Thoracic aorta (tissue), 2 donors: ENCODE results near the gene HFM1. TPM values are rescaled to one million over a fixed set of nuclear protein-coding genes. Genes with fewer than 3 reads are reported as not detected.
A peak's percentile ranks its signal among the peaks of the same experiment; 100 is the strongest.
"Not testable (repeated sequence)": the region's sequence is repeated elsewhere in the genome, so short reads cannot be mapped to it uniquely, and the experiment has no call there.

Experiments
- ATAC-seq: fragments of 150-250 bp; one replicate; pipeline ENCODE4 v1.8.0; 2017; ENCODE audit warnings: low read depth; ENCODE audit not compliant: insufficient number of reproducible peaks, low FRiP score
- DNase-seq: peaks from one replicate; pipeline ENCODE4 v3.0.0-alpha.2; 2020; ENCODE audit warnings: low spot score
- H3K27ac ChIP-seq, 2 donors: fragments of 200-600 bp; sonication (generic); 1 replicate in 1 of 2; 2 replicates in 1 of 2; pipeline ENCODE4 v1.5.1; 2016; ENCODE audit warnings: mild to moderate bottlenecking in 2 of 2, moderate library complexity in 2 of 2
- H3K27me3 ChIP-seq: fragments of 200-600 bp; sonication (generic); replicated peaks from 2 replicates; pipeline ENCODE4 v1.6.0; 2016; ENCODE audit warnings: mild to moderate bottlenecking; ENCODE audit not compliant: insufficient read depth
- H3K36me3 ChIP-seq: fragments of 200-600 bp; sonication (generic); one replicate; pipeline ENCODE4 v1.5.1; 2016
- H3K4me1 ChIP-seq, 2 donors: fragments of 200-600 bp; sonication (generic); 1 replicate in 1 of 2; 2 replicates in 1 of 2; pipeline versions ENCODE4 v1.5.1 to v1.6.0; 2016; ENCODE audit warnings: low read depth in 2 of 2, mild to moderate bottlenecking in 1 of 2; ENCODE audit not compliant: control insufficient read depth in 1 of 2
- H3K4me3 ChIP-seq: fragments of 200-600 bp; sonication (generic); 2 replicates; pipeline ENCODE4 v1.5.1; 2016; ENCODE audit warnings: mild to moderate bottlenecking
- H3K9me3 ChIP-seq: fragments of 200-600 bp; sonication (generic); 2 replicates; pipeline ENCODE4 v1.5.1; 2016
- total RNA-seq, 2 donors: library from RNA; depleted of rRNA; stranded (reverse); fragments of >200 nt; gene quantifications; one replicate each; pipeline versions ENCODE4 v1.1.0 to v1.2.3, GENCODE V29; 2016
- TF ChIP-seq, protein P1 (sequence below): fragments of 200-600 bp; sonication (generic); IDR thresholded peaks from one replicate; pipeline ENCODE4 v1.5.1; 2019; ENCODE audit warnings: antibody characterized with exemption

The HFM1 gene, protein sequence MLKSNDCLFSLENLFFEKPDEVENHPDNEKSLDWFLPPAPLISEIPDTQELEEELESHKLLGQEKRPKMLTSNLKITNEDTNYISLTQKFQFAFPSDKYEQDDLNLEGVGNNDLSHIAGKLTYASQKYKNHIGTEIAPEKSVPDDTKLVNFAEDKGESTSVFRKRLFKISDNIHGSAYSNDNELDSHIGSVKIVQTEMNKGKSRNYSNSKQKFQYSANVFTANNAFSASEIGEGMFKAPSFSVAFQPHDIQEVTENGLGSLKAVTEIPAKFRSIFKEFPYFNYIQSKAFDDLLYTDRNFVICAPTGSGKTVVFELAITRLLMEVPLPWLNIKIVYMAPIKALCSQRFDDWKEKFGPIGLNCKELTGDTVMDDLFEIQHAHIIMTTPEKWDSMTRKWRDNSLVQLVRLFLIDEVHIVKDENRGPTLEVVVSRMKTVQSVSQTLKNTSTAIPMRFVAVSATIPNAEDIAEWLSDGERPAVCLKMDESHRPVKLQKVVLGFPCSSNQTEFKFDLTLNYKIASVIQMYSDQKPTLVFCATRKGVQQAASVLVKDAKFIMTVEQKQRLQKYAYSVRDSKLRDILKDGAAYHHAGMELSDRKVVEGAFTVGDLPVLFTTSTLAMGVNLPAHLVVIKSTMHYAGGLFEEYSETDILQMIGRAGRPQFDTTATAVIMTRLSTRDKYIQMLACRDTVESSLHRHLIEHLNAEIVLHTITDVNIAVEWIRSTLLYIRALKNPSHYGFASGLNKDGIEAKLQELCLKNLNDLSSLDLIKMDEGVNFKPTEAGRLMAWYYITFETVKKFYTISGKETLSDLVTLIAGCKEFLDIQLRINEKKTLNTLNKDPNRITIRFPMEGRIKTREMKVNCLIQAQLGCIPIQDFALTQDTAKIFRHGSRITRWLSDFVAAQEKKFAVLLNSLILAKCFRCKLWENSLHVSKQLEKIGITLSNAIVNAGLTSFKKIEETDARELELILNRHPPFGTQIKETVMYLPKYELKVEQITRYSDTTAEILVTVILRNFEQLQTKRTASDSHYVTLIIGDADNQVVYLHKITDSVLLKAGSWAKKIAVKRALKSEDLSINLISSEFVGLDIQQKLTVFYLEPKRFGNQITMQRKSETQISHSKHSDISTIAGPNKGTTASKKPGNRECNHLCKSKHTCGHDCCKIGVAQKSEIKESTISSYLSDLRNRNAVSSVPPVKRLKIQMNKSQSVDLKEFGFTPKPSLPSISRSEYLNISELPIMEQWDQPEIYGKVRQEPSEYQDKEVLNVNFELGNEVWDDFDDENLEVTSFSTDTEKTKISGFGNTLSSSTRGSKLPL (N-terminal part only)
- total RNA-seq = 1 to 10 TPM in 1 of 2 donors, not detected in 1; 1.4 TPM

DNA sequence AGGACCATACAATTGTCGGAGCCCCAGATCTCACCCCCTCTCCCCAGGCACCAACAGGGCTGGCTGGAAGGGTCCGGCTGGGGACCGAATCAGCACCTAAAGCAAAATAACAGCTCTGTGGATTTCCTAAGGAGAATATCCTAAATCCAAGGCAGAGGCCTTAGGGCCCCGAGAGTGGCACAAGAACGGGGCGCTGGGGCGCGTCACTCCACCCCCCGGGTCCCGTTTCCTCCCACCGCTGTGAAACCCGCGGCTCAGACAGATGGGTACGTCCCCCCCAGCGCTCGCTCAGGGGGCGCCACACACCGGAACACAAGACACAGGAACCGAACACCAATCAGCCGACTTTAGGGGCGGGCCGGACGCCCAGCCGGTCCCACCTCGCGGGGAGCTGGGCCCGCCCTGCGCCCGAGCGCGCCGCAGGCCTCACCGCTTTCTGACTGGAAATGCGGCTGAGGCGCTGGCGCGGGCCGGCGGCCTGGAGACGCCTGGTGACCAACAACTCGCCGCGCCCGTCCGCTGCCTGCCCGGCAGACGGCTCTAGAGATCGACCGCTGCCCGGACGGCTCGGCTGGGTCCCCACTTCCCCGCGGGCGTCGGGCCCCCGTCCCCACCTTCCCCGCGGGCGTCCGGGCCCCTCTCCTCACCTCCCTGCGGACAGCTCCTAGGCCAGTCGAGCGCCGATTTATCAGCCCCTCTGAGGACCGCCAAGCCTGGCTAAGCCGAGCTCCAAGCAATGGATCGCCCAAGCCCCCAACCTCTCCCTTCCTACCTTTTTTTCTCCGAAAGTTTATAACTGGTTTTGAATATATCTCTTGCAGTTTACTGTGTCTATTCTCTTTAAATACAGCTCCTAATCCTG, at the start of gene HFM1:
Gene HFM1, minus strand, starts transcription at position 687 of the 862 bp plus-strand sequence. CDS start 3,755 bp downstream, outside the sequence.
- DNase-seq (peak; percentile 11), ATAC-seq (no peak)
- no peaks in the 10 kb centered on the region for H3K27me3 ChIP-seq
- no peaks in the 10 kb centered on the region for H3K9me3 ChIP-seq
- H3K4me3 ChIP-seq = peak within 1 kb of the TSS; percentile 80
- TF ChIP-seq, protein P1, sequence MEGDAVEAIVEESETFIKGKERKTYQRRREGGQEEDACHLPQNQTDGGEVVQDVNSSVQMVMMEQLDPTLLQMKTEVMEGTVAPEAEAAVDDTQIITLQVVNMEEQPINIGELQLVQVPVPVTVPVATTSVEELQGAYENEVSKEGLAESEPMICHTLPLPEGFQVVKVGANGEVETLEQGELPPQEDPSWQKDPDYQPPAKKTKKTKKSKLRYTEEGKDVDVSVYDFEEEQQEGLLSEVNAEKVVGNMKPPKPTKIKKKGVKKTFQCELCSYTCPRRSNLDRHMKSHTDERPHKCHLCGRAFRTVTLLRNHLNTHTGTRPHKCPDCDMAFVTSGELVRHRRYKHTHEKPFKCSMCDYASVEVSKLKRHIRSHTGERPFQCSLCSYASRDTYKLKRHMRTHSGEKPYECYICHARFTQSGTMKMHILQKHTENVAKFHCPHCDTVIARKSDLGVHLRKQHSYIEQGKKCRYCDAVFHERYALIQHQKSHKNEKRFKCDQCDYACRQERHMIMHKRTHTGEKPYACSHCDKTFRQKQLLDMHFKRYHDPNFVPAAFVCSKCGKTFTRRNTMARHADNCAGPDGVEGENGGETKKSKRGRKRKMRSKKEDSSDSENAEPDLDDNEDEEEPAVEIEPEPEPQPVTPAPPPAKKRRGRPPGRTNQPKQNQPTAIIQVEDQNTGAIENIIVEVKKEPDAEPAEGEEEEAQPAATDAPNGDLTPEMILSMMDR = no peak
- H3K36me3 ChIP-seq = no peaks in the 10 kb centered on the region
- peak within 1 kb of the TSS; percentile 11 to 15 for H3K27ac ChIP-seq
- peaks cover 0 to 10% of the 10 kb centered on the region in 2 donors for H3K4me1 ChIP-seq

DNA sequence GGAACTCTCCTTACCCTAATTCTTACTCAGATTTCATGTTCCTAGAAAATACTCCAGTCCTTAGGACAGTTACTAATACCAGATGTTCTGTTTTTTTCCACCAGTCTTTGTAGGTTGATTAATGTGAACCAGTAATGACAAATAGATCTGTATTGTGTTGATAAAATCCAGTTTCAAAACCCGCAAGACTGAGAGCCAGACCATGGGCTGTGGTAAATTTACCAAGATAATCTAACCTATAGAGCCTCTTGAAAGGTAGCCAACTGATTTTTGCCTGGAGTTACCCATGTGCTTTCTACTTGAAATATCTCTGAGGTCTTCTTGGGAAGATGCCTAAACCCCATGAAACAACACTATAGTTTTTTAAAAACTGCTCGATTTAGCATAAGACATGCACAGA, 49.5 kb upstream of the HFM1 start:
- no peak overlapping the region for H3K4me3 ChIP-seq
- no peaks in the 10 kb centered on the region for H3K36me3 ChIP-seq
- TF ChIP-seq, protein P1 = no peak
- H3K4me1 ChIP-seq = no peaks in the 10 kb centered on the region
- DNase-seq (no peak), ATAC-seq (no peak)
- no peak overlapping the region for H3K27ac ChIP-seq
- no peaks in the 10 kb centered on the region for H3K9me3 ChIP-seq
- no peaks in the 10 kb centered on the region for H3K27me3 ChIP-seq

DNA sequence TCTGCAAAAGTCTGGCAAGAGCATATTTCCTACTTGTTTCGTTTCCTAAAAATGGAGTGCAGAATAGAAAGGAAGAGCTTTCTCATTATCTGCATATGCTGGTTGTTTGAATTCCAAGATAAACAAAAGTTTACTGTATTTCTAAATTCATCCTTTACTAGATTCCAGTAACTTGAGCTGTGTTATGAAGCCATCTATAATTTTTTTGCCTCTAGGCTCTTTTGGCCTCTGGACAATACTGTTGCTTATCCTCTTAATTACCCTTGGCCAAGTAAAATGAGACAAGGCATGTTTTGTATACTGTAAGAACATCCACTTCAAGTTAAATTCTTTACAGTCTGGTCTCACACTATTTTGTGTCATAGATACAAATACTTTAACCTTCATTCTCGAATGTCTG, 45.6 kb upstream of the HFM1 start:
- TF ChIP-seq, protein P1 = no peak
- Histone ChIP-seq H3K27me3 (no peaks in the 10 kb centered on the region), H3K36me3 (no peaks in the 10 kb centered on the region), H3K4me1 (no peaks in the 10 kb centered on the region), H3K4me3 (no peak overlapping the region), H3K9me3 (no peaks in the 10 kb centered on the region), H3K27ac (no peak overlapping the region)
- ATAC-seq (no peak), DNase-seq (no peak)

DNA sequence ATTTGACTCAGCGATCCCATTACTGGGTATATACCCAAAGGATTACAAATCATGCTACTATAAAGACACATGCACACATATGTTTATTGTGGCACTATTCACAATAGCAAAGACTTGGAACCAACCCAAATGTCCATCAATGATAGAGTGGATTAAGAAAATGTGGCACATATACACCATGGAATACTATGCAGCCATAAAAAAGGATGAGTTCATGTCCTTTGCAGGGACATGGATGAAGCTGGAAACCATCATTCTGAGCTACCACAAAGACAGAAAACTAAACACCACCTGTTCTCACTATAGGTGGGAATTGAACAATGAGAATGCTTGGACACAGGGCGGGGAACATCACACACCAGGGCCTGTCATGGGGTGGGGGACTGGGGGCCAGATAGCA, 43.1 kb upstream of the HFM1 start:
- H3K27ac ChIP-seq, DNase-seq, H3K27me3 ChIP-seq, ATAC-seq, H3K9me3 ChIP-seq, H3K36me3 ChIP-seq, H3K4me1 ChIP-seq, H3K4me3 ChIP-seq: not testable (repeated sequence)

DNA sequence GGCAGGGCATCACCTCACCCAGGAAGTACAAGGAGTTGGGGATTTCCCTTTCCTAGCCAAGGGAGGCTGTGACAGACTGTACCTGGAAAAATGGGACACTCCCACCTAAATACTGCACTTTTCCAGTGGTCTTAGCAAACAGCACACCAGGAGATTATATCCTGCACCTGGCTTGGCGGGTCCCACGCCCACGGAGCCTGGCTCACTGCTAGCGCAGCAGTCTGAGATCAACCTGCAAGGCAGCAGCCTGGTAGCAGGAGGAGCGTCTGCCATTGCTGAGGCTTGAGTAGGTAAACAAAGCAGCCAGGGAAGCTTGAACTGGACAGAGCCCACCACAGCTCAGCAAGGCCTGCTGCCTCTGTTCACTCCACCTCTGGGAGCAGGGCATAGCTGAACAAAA, 37.3 kb upstream of the HFM1 start:
- H3K27me3 ChIP-seq, H3K36me3 ChIP-seq, H3K4me1 ChIP-seq, ATAC-seq, H3K9me3 ChIP-seq, DNase-seq, H3K4me3 ChIP-seq, H3K27ac ChIP-seq: not testable (repeated sequence)
